T-cell (primary cell): ENCODE results near the gene SLC27A1. TPM values are rescaled to one million over a fixed set of nuclear protein-coding genes. Genes with fewer than 3 reads are reported as not detected.

ENCODE experiments used
- ATAC-seq, 4 experiments: fragments of 200-7000 bp in 3 of 4; fragments of 150-1000 bp in 1 of 4; cut with Tn5 transposase; replicated peaks in 1 of 4; 1 replicate in 3 of 4; 2 replicates in 1 of 4; pipeline ENCODE4 v1.10.0; 2021; ENCODE audit warnings: moderate library complexity in 3 of 4, mild to moderate bottlenecking in 2 of 4, moderate number of reproducible peaks in 1 of 4
- CTCF ChIA-PET, 2 donors: fragments of 300-600 bp; sonication (Branson Sonifier 250); formaldehyde crosslinking; loops; one replicate each; lab custom pipeline; 2022; ENCODE audit warnings: antibody characterized with exemption in 2 of 2; lab: Charles Lee
- POLR2A ChIA-PET, 2 donors: fragments of 300-600 bp; sonication (Branson Sonifier 250); formaldehyde crosslinking; loops; one replicate each; lab custom pipeline; 2022; ENCODE audit warnings: antibody characterized with exemption in 2 of 2; lab: Charles Lee
- DNase-seq, 35 experiments: peaks; one replicate each; pipeline versions ENCODE4 v3.0.0 to v3.0.0-alpha.2; 2013 to 2023
- H3K27ac ChIP-seq: one replicate; pipeline ENCODE4 v1.5.1; 2013; ENCODE audit warnings: low read length
- H3K27me3 ChIP-seq, 2 experiments: replicated peaks in 1 of 2; 1 replicate in 1 of 2; 2 replicates in 1 of 2; pipeline versions ENCODE4 v1.6.1 to v1.7.0; 2013; ENCODE audit warnings: low read length in 1 of 2, mixed read lengths in 1 of 2; ENCODE audit not compliant: control insufficient read depth in 2 of 2, insufficient read depth in 2 of 2; ENCODE audit errors: extremely low read depth in 1 of 2
- H3K36me3 ChIP-seq, 2 donors: 1 replicate in 1 of 2; 2 replicates in 1 of 2; pipeline versions ENCODE4 v1.6.1 to v1.7.0; 2013; ENCODE audit warnings: low read length in 1 of 2; ENCODE audit not compliant: control insufficient read depth in 2 of 2, insufficient read depth in 1 of 2; ENCODE audit errors: extremely low read depth in 1 of 2
- H3K4me1 ChIP-seq, 2 experiments: 1 replicate in 1 of 2; 2 replicates in 1 of 2; pipeline versions ENCODE4 v1.6.1 to v1.7.0; 2013; ENCODE audit warnings: low read length in 2 of 2, mixed read lengths in 1 of 2; ENCODE audit not compliant: insufficient read depth in 2 of 2, control insufficient read depth in 1 of 2; ENCODE audit errors: extremely low read depth in 1 of 2
- H3K4me3 ChIP-seq, 2 donors: 1 replicate in 1 of 2; 2 replicates in 1 of 2; pipeline versions ENCODE4 v1.5.1 to v1.7.0; 2013; ENCODE audit warnings: mild to moderate bottlenecking in 2 of 2, low read length in 1 of 2, moderate library complexity in 1 of 2; ENCODE audit not compliant: control insufficient read depth in 1 of 2; ENCODE audit errors: extremely low read depth in 1 of 2
- H3K9me3 ChIP-seq: 2 replicates; pipeline ENCODE4 v1.7.0; 2013
- H3K27ac Mint-ChIP-seq, 2 donors: one replicate each; pipeline ENCODE4 v1.8.0; 2020 to 2021; ENCODE audit warnings: mild to moderate bottlenecking in 2 of 2, mixed read lengths in 2 of 2
- H3K27me3 Mint-ChIP-seq, 2 donors: one replicate each; pipeline ENCODE4 v1.8.0; 2021 to 2022; ENCODE audit warnings: mixed read lengths in 2 of 2
- H3K36me3 Mint-ChIP-seq: one replicate; pipeline ENCODE4 v1.8.0; 2021; ENCODE audit warnings: mixed read lengths
- H3K4me1 Mint-ChIP-seq, 3 donors: one replicate each; pipeline ENCODE4 v1.8.0; 2020 to 2022; ENCODE audit warnings: mixed read lengths in 3 of 3, mild to moderate bottlenecking in 1 of 3
- H3K4me3 Mint-ChIP-seq, 3 donors: one replicate each; pipeline ENCODE4 v1.8.0; 2020 to 2022; ENCODE audit warnings: mild to moderate bottlenecking in 3 of 3, mixed read lengths in 3 of 3, moderate library complexity in 3 of 3
- H3K9me3 Mint-ChIP-seq, 3 donors: one replicate each; pipeline ENCODE4 v1.8.0; 2020 to 2022; ENCODE audit warnings: mixed read lengths in 3 of 3
- WGBS: methylation state at CpG from one replicate; pipeline ENCODE4 v1.1.5; 2013; ENCODE audit warnings: missing lambda C conversion rate; ENCODE audit not compliant: insufficient coverage; 5-methylcytosine and 5-hydroxymethylcytosine counted together
- total RNA-seq, 35 experiments: library from RNA in 6 of 35; stranded (reverse) in 6 of 35; fragments of 120-200 nt in 1 of 35; gene quantifications; one replicate each; pipeline versions ENCODE4 v1.2.1 to v1.2.4 and lab custom pipeline; 2013 to 2026

Gene SLC27A1
- total RNA-seq, 5 donors from 2014 or later (not counting 1 experiment from before 2014, with no cell fraction given), result 5.9 to 13.3 (median 10.5) TPM

- no peaks in the 10 kb centered on the region for H3K9me3 ChIP-seq
- peaks cover 2 to 30% of the 10 kb centered on the region in 2 experiments for H3K4me1 ChIP-seq
- H3K27ac ChIP-seq, result no peak overlapping the region
- Mint-ChIP-seq H3K4me1 (peaks cover 22 to 36% (median 27%) of the 10 kb centered on the region in 3 donors), H3K4me3 (peak overlapping the region in 2 of 3 donors; percentile 39 to 98), H3K9me3 (no peaks in the 10 kb centered on the region), H3K27ac (peak overlapping the region; percentile 74 to 96), H3K27me3 (no peaks in the 10 kb centered on the region), H3K36me3 (no peaks in the 10 kb centered on the region)
- WGBS, result no CpG with 5 or more reads among the region's 12 CpGs
- no peaks in the 10 kb centered on the region for H3K36me3 ChIP-seq
- POLR2A ChIA-PET, result no interaction called here
- CTCF ChIA-PET, result interaction anchor here in 1 of 2 donors (0.6 to 0.7 kb wide), 4 partner anchors 9 to 385 kb away, joined by 3 to 18 read pairs (median 4); no protein-coding TSS in a partner anchor
- ATAC-seq, result no peak
- no peak for DNase-seq
- H3K4me3 ChIP-seq, result no peak overlapping the region
- H3K27me3 ChIP-seq, result peaks cover 0 to 7% of the 10 kb centered on the region in 2 experiments
Observed at GRCh38 chr19:17467471-17468301, 2.6 kb upstream of the SLC27A1 start.

GRCh38 chr19:17468302-17469091, 1.8 kb upstream of the SLC27A1 start:
- H3K4me3 Mint-ChIP-seq, result peak overlapping the region; percentile 92 to 98 (median 92)
- H3K9me3 Mint-ChIP-seq, result no peaks in the 10 kb centered on the region
- no peaks in the 10 kb centered on the region for H3K36me3 Mint-ChIP-seq
- H3K27me3 Mint-ChIP-seq, result no peaks in the 10 kb centered on the region
- H3K4me1 ChIP-seq, result peaks cover 2 to 30% of the 10 kb centered on the region in 2 experiments
- no peaks in the 10 kb centered on the region for H3K36me3 ChIP-seq
- WGBS, result 89% methylated on average over 24 of the region's 25 CpGs
- H3K9me3 ChIP-seq, result no peaks in the 10 kb centered on the region
- peaks cover 0 to 2% of the 10 kb centered on the region in 2 experiments for H3K27me3 ChIP-seq
- CTCF ChIA-PET, result interaction anchor here in 1 of 2 donors (0.5 to 0.7 kb wide), 2 partner anchors 138 to 385 kb away, joined by 3 read pairs; no protein-coding TSS in a partner anchor
- DNase-seq (no peak), ATAC-seq (no peak)
- H3K27ac Mint-ChIP-seq, result peak overlapping the region; percentile 88 to 96
- POLR2A ChIA-PET, result no interaction called here
- H3K4me3 ChIP-seq, result no peak overlapping the region
- peaks cover 29 to 36% (median 35%) of the 10 kb centered on the region in 3 donors for H3K4me1 Mint-ChIP-seq
- H3K27ac ChIP-seq, result peak overlapping the region; percentile 69

GRCh38 chr19:17469092-17469480, 1.2 kb upstream of the SLC27A1 start:
- DNase-seq (peak in 13 of 35 experiments; percentile 17 to 43 (median 27)), ATAC-seq (no peak)
- ChIA-PET CTCF (interaction anchor here in 1 of 2 donors (0.5 to 0.6 kb wide), 2 partner anchors 137 to 169 kb away, joined by 3 read pairs; no protein-coding TSS in a partner anchor), POLR2A (no interaction called here)
- H3K27me3 ChIP-seq, result peaks cover 0 to 2% of the 10 kb centered on the region in 2 experiments
- peaks cover 29 to 36% (median 35%) of the 10 kb centered on the region in 3 donors for H3K4me1 Mint-ChIP-seq
- H3K9me3 ChIP-seq, result no peaks in the 10 kb centered on the region
- H3K36me3 ChIP-seq, result no peaks in the 10 kb centered on the region
- H3K36me3 Mint-ChIP-seq, result no peaks in the 10 kb centered on the region
- H3K9me3 Mint-ChIP-seq, result no peaks in the 10 kb centered on the region
- H3K27ac ChIP-seq, result peak overlapping the region; percentile 69
- H3K4me3 Mint-ChIP-seq, result peak overlapping the region; percentile 92 to 98 (median 92)
- H3K27me3 Mint-ChIP-seq, result no peaks in the 10 kb centered on the region
- H3K4me1 ChIP-seq, result peaks cover 2 to 30% of the 10 kb centered on the region in 2 experiments
- WGBS, result 15% methylated on average over 19 of the region's 19 CpGs
- H3K27ac Mint-ChIP-seq, result peak overlapping the region; percentile 88 to 96
- H3K4me3 ChIP-seq, result peak overlapping the region; percentile 32 to 71

GRCh38 chr19:17469481-17470067, 750 bp upstream of the SLC27A1 start:
- peaks cover 2 to 30% of the 10 kb centered on the region in 2 experiments for H3K4me1 ChIP-seq
- peak; percentile 85 to 98 (median 95) for DNase-seq
- no peaks in the 10 kb centered on the region for H3K9me3 ChIP-seq
- ChIA-PET POLR2A (interaction anchor here in 1 of 2 donors (0.5 kb wide), 1 partner anchor 76 kb away, joined by 6 read pairs; no protein-coding TSS in a partner anchor), CTCF (interaction anchor here in 1 of 2 donors (0.6 kb wide), 1 partner anchor 170 kb away, joined by 3 read pairs; no protein-coding TSS in a partner anchor)
- peak; percentile 82 to 87 (median 82) for ATAC-seq
- Mint-ChIP-seq H3K4me1 (peaks cover 29 to 36% (median 35%) of the 10 kb centered on the region in 3 donors), H3K36me3 (no peaks in the 10 kb centered on the region), H3K9me3 (no peaks in the 10 kb centered on the region), H3K27me3 (no peaks in the 10 kb centered on the region), H3K4me3 (peak overlapping the region; percentile 92 to 98 (median 92)), H3K27ac (peak overlapping the region; percentile 88 to 96)
- no peaks in the 10 kb centered on the region for H3K36me3 ChIP-seq
- peak overlapping the region; percentile 69 for H3K27ac ChIP-seq
- H3K27me3 ChIP-seq, result no peaks in the 10 kb centered on the region
- WGBS, result under 1% methylated on average over 29 of the region's 31 CpGs
- peak overlapping the region; percentile 71 to 83 for H3K4me3 ChIP-seq

- WGBS, result 72% methylated on average over 7 of the region's 12 CpGs
- H3K27me3 ChIP-seq, result no peaks in the 10 kb centered on the region
- no peaks in the 10 kb centered on the region for H3K27me3 Mint-ChIP-seq
- H3K4me3 Mint-ChIP-seq, result peak overlapping the region; percentile 92 to 98 (median 92)
- H3K9me3 Mint-ChIP-seq, result no peaks in the 10 kb centered on the region
- H3K4me3 ChIP-seq, result no peak overlapping the region
- peaks cover 25 to 31% (median 27%) of the 10 kb centered on the region in 3 donors for H3K4me1 Mint-ChIP-seq
- no peak for DNase-seq
- ChIA-PET POLR2A (interaction anchor here in 1 of 2 donors (0.5 kb wide), 1 partner anchor 68 kb away, joined by 4 read pairs; no protein-coding TSS in a partner anchor), CTCF (interaction anchor here in 1 of 2 donors (0.6 kb wide), 1 partner anchor 13 kb away, joined by 3 read pairs; no protein-coding TSS in a partner anchor)
- H3K36me3 ChIP-seq, result no peaks in the 10 kb centered on the region
- H3K4me1 ChIP-seq, result peaks cover 2 to 27% of the 10 kb centered on the region in 2 experiments
- no peaks in the 10 kb centered on the region for H3K9me3 ChIP-seq
- H3K27ac ChIP-seq, result no peak overlapping the region
- peak overlapping the region; percentile 49 to 52 for H3K27ac Mint-ChIP-seq
- H3K36me3 Mint-ChIP-seq, result no peaks in the 10 kb centered on the region
- no peak for ATAC-seq
Observed at GRCh38 chr19:17471410-17472125, 1.2 kb downstream of the SLC27A1 start.
